Adrenal gland (tissue), 12 donors: ENCODE measurements around the gene TFDP2. TPM values are rescaled to one million over a fixed set of nuclear protein-coding genes. Genes with fewer than 3 reads are reported as not detected.
"Not testable (repeated sequence)": the region's sequence is repeated elsewhere in the genome, so short reads cannot be mapped to it uniquely, and the experiment has no call there.

ENCODE experiments used
- DNase-seq, 7 donors: peaks; one replicate each; pipeline ENCODE4 v3.0.0-alpha.2; 2019 to 2020
- H3K27ac ChIP-seq, 5 donors: fragments of 200-600 bp; sonication (generic) in 4 of 5; 1 replicate in 3 of 5; 2 replicates in 2 of 5; pipeline versions ENCODE4 v1.5.1 to v1.8.0; 2016 to 2020; ENCODE audit warnings: mild to moderate bottlenecking in 1 of 5
- H3K27me3 ChIP-seq: fragments of 200-600 bp; 2 replicates; pipeline ENCODE4 v1.8.0; 2021
- H3K36me3 ChIP-seq, 2 donors: fragments of 200-600 bp; replicated peaks in 1 of 2; 1 replicate in 1 of 2; 2 replicates in 1 of 2; pipeline versions ENCODE4 v1.5.1 to v1.8.0; 2018 to 2022
- H3K4me1 ChIP-seq, 2 donors: fragments of 200-600 bp; replicated peaks in 1 of 2; 1 replicate in 1 of 2; 2 replicates in 1 of 2; pipeline versions ENCODE4 v1.5.1 to v1.8.0; 2018 to 2021
- H3K4me3 ChIP-seq, 4 donors: fragments of 200-600 bp; sonication (generic) in 3 of 4; one replicate each; pipeline ENCODE4 v1.5.1; 2016 to 2018
- H3K9me3 ChIP-seq, 3 donors: fragments of 200-600 bp; sonication (generic) in 1 of 3; replicated peaks in 1 of 3; 1 replicate in 2 of 3; 2 replicates in 1 of 3; pipeline versions ENCODE4 v1.5.1 to v1.8.0; 2016 to 2021
- CTCF ChIP-seq, 6 experiments: fragments of 450-650 bp in 4 of 6; fragments of 200-600 bp in 2 of 6; sonication (generic) in 1 of 6; IDR thresholded peaks; 1 replicate in 5 of 6; 2 replicates in 1 of 6; pipeline versions ENCODE4 v1.5.1 to v1.8.0; 2016 to 2021; ENCODE audit warnings: antibody characterized with exemption in 6 of 6, mild to moderate bottlenecking in 2 of 6, moderate library complexity in 1 of 6
- POLR2A ChIP-seq, 2 donors: fragments of 450-650 bp; IDR thresholded peaks; one replicate each; pipeline ENCODE4 v1.6.1; 2017; ENCODE audit warnings: antibody characterized with exemption in 2 of 2, mild to moderate bottlenecking in 2 of 2, moderate library complexity in 1 of 2
- WGBS, 4 donors: extraction: QIAGEN DNeasy Blood & Tissue Kit in 2 of 4; methylation state at CpG; one replicate each; pipeline versions ENCODE4 v1.1.5 to v1.1.7; 2013 to 2017; 5-methylcytosine and 5-hydroxymethylcytosine counted together
- intact Hi-C, 2 donors: fragments of 100-400 bp; cut with DNase I; formaldehyde crosslinking; loops; one replicate each; pipeline versions ENCODE4 v1.14.1 to v1.15.0; 2022 to 2023
- polyA plus RNA-seq, 3 donors: library from polyadenylated mRNA; stranded (reverse); fragments of 200-250 nt in 2 of 3; fragments of 350-450 nt in 1 of 3; fragmentation: Illumina TruSeq in 1 of 3; extraction: RNeasy Lipid Tissue Mini Kit (QIAGEN cat#74804) in 1 of 3; gene quantifications; one replicate each; pipeline ENCODE4 v1.2.3, GENCODE V29; 2013 to 2014
- total RNA-seq, 9 donors: library from RNA; depleted of rRNA in 4 of 9; stranded (reverse); fragments of >200 nt in 4 of 9; fragments of 120-200 nt in 1 of 9; fragmentation: NEBNext Ultra II Directional in 1 of 9; extraction: Animal tissue kit (Norgen Biotek cat#: 25700) in 1 of 9; gene quantifications; one replicate each; pipeline versions ENCODE4 v1.1.0 to v1.2.4, GENCODE V29; 2013 to 2023
- donor health status: healthy with polysubstance abuse.
- donor health status: Bipolar disorder and iron deficiency.
- donor health status: DM: yes; HTN: yes; CAD: no.
- donor health status: DM: no; HTN: no; CAD: no.
- donor health status: DM: no; HTN: no; CAD: no.
- donor health status: DM: yes; HTN: yes; CAD: no.

TFDP2 gene
- total and polyA plus RNA-seq, 12 donors = 11.8 to 165 (median 62.0) TPM

DNA sequence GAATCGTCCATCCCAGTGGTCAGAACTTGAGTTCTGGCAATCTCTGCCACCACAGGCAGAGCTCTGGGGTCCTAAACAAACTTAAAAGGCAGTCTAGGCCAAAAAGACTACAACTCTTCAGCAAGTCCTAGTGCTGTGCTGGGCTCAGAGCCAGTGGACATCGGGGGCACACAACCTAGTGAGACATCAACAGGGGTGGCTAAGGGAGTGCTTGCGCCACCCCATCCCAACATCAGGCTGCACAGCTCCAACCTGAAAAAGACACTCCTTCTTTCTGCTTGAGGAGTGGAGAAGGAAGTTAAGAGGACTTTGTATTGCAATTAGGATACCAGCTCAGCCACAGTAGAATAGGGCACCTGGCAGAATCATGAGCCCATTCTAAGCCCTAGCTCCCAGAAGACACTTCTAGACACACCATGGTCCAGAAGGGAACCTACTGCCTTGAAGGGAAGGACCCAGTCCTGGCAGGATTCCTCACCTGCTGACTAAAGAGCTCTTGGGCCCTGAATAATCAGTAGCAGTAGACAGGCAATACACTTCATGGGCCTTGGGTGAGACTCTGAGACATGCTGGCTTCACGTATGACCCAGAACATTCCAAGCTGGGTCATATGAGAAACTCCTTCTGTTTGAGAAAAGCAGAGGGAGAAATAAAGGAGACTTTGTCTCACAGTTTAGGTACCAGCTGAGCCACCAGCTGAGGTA is 72.0 kb downstream of the TFDP2 start:
- no peak overlapping the region for H3K27ac ChIP-seq
- no peaks in the 10 kb centered on the region for H3K27me3 ChIP-seq
- intact Hi-C loops = no loop called here
- 88 to 95% (median 94%) methylated on average over 3 to 4 of the region's 4 CpGs for WGBS, 4 donors
- no peak for DNase-seq
- TF ChIP-seq CTCF (IDR thresholded peaks at IDR 0.05) = no peak
- TF ChIP-seq POLR2A (IDR thresholded peaks at IDR 0.05) = no peak
- no peaks in the 10 kb centered on the region for H3K4me1 ChIP-seq
- no peaks in the 10 kb centered on the region for H3K9me3 ChIP-seq
- no peak overlapping the region for H3K4me3 ChIP-seq
- no peaks in the 10 kb centered on the region for H3K36me3 ChIP-seq

DNA sequence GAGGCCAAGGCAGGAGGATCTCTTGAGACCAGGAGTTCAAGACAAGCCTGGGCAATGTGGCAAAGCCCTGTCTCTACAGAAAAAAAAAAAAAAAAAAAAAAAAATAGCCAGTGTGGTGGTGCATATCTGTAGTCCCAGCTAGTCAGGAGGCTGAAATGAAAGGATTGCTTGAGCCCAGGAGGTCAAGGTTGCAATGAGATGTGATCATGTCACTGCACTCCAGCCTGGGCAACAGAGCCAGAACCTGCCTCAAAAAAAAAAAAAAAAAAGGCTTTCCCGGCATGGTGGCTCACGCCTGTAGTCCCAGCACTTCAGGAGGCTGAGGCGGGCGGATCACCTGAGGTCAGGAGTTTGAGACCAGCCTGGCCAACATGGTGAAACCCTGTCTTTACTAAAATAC is 73.7 kb downstream of the TFDP2 start:
- H3K36me3 ChIP-seq, H3K9me3 ChIP-seq, H3K4me1 ChIP-seq, H3K4me3 ChIP-seq, intact Hi-C loops, H3K27me3 ChIP-seq, H3K27ac ChIP-seq: not testable (repeated sequence)
- DNase-seq = peak in 2 of 7 donors; percentile 25 to 32
- WGBS, 4 donors = 81 to 88% (median 86%) methylated on average over 4 of the region's 4 CpGs

DNA sequence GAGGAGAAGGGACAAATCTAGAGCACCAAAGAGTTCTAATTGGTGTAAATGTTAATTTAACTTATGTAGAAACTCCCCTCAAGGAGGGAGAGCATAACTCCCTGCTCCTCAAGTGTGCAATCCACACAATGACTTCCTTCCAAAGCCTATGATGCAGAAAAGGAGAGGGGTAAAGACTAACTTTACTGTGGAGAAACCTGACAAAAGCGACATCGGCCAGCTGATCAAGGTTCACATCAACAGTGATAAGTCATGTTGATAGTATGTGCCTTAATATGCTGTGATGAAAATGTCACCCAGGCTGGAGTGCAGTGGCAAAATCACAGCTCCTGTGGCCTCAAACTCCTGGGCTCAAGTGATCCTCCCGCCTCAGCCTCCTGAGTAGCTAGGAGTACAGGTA is 76.5 kb downstream of the TFDP2 start:
- no peaks in the 10 kb centered on the region for H3K36me3 ChIP-seq
- no peaks in the 10 kb centered on the region for H3K27me3 ChIP-seq
- no peak for TF ChIP-seq POLR2A (IDR thresholded peaks at IDR 0.05)
- TF ChIP-seq CTCF (IDR thresholded peaks at IDR 0.05) = no peak
- no peak overlapping the region for H3K4me3 ChIP-seq
- no peaks in the 10 kb centered on the region for H3K4me1 ChIP-seq
- H3K27ac ChIP-seq = no peak overlapping the region
- H3K9me3 ChIP-seq = no peaks in the 10 kb centered on the region
- intact Hi-C loops = no loop called here
- no peak for DNase-seq
- WGBS, 4 donors = 94 to 99% (median 97%) methylated on average over 3 of the region's 3 CpGs

DNA sequence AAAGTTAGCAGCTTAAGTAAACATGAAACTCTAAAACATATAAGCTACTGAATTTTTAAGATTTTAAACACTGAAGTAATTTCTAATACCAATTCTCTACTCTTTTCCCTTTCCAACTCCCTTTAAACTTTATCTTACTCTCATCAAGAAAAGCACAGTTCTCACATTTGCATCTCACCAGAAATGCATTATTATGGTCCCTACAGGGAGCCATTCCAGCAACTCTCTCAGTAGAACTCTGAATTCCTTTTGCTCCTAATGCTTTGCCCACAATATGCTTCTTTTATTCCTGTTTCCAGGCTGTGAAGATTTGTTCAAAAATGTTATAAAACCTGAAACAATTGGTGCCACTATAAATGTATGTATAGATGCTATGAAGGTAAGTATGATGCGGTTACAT is 83.4 kb downstream of the TFDP2 start:
- no peak for TF ChIP-seq CTCF (IDR thresholded peaks at IDR 0.05)
- no peak for TF ChIP-seq POLR2A (IDR thresholded peaks at IDR 0.05)
- no peak overlapping the region for H3K4me3 ChIP-seq
- 97 to 100% (median 100%) methylated on average over 1 of the region's 1 CpG for WGBS, 4 donors
- no peaks in the 10 kb centered on the region for H3K9me3 ChIP-seq
- intact Hi-C loops = no loop called here
- H3K36me3 ChIP-seq = no peaks in the 10 kb centered on the region
- no peaks in the 10 kb centered on the region for H3K4me1 ChIP-seq
- no peak overlapping the region for H3K27ac ChIP-seq
- H3K27me3 ChIP-seq = no peaks in the 10 kb centered on the region
- DNase-seq = no peak

- Histone ChIP-seq H3K27me3 (no peaks in the 10 kb centered on the region), H3K9me3 (no peaks in the 10 kb centered on the region), H3K36me3 (no peaks in the 10 kb centered on the region), H3K4me3 (no peak overlapping the region), H3K4me1 (no peaks in the 10 kb centered on the region), H3K27ac (no peak overlapping the region)
- WGBS, 4 donors = 86 to 96% (median 96%) methylated on average over 3 to 7 of the region's 7 CpGs
- intact Hi-C loops = no loop called here
- TF ChIP-seq CTCF (IDR thresholded peaks at IDR 0.05) (no peak), POLR2A (IDR thresholded peaks at IDR 0.05) (no peak)
- DNase-seq = no peak
These were observed 84.0 kb downstream of the TFDP2 start for GRCh38 chr3:142065344-142065743.
